Right kidney (tissue), 1 donor: ENCODE data around the gene PMP22.
"Not testable (repeated sequence)": the region's sequence is repeated elsewhere in the genome, so short reads cannot be mapped to it uniquely, and the experiment has no call there.

Source experiments
- DNase-seq: peaks from one replicate; pipeline ENCODE4 v3.0.0-alpha.2; 2016

Gene PMP22

GRCh38 chr17:15216481-15216880 is 48.6 kb downstream of the PMP22 start:
- DNase-seq: no peak

DNA sequence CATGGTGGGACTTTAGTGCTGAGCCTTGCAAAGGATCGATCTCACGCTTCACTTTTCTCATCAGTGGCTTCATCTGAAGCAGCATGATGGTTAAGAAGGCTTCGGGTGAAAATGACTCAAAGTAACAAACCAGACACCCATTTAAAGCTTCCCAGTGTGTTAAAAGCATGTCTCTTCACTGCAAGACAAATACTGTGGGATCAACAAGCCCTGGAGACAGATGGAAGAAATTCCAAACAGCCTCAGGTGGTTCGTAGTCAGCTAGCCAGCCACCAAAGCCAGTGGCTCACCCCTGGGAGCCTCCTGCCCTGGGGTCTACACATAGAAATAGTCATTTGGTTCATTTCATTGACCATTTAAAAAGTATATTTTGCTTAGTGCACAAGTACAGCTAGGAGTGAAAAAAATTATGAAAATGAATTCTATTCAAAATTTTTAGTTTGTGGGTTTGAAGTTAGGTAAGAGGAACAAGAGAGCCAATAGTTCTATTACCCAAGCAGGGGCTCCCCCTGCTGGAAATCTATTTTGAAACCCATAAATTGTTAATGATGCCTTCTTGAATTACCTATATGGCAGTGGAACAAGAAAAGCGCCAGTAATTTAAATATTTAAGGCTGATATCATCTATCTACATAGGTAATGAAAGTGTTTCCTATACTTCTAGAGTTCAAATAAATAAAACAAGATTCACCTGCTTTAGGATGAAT is 51.6 kb downstream of the PMP22 start:
- no peak for DNase-seq

DNA sequence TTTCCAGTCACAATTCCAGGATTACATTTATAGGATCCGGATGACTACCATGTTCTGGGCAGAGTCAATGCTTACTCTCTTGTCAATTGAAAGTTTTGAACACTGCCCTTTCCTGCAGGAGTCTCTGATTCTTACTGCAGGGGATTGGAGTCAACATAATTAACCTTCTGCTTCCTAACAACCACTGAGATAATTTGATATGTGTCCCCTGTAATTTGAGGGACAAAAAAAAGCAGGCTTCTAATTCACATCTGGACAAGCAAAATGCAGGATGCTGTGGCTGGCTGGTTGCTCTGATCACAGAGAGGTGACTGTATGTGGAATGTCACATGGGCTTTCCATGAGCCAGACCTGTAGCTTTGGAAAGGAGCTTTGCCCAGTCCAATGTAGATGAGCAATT is 54.9 kb downstream of the PMP22 start:
- no peak for DNase-seq

DNA sequence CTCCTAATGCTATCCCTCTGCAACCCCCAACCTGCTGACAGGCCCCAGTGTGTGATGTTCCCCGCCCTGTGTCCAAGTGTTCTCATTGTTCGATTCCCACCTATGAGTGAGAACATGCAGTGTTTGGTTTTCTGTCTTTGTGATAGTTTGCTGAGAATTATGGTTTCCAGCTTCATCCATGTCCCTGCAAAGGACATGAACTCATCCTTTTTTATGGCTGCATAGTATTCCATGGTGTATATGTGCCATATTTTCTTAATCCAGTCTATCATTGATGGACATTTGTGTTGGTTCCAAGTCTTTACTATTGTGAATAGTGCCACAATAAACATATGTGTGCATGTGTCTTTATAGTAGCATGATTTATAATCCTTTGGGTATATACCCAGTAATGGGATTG is 62.1 kb downstream of the PMP22 start:
- not testable (repeated sequence) for DNase-seq

GRCh38 chr17:15200574-15200973 is 64.6 kb downstream of the PMP22 start:
- DNase-seq: not testable (repeated sequence)

DNA sequence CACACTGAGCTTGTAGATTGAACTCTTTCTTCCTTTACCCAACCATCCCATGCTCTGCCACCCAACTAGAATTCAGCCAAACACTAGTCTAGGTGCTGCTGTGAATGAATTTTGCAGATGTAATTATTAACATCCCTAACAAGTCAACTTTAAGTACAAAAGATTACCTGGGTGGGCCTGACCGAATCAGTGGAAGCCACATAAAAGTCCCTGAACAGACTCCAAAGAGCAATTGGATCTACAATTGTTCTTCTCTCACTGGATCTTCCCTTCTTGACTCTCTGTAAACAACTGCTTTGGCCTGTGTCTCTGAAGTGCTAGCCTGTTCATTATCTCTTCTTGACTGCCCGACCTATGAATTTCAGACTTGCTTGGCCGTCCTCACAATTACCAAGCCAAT is 67.9 kb downstream of the PMP22 start:
- DNase-seq: no peak

GRCh38 chr17:15194859-15195277 is 70.3 kb downstream of the PMP22 start:
- DNase-seq: no peak

GRCh38 chr17:15185625-15185991 is 79.5 kb downstream of the PMP22 start:
- DNase-seq: no peak

- no peak for DNase-seq
These were observed 80.1 kb downstream of the PMP22 start for GRCh38 chr17:15184872-15185624.

- no peak for DNase-seq
These were observed 83.3 kb downstream of the PMP22 start for GRCh38 chr17:15181816-15182215.

GRCh38 chr17:15181333-15181732 is 83.8 kb downstream of the PMP22 start:
- DNase-seq: no peak

DNA sequence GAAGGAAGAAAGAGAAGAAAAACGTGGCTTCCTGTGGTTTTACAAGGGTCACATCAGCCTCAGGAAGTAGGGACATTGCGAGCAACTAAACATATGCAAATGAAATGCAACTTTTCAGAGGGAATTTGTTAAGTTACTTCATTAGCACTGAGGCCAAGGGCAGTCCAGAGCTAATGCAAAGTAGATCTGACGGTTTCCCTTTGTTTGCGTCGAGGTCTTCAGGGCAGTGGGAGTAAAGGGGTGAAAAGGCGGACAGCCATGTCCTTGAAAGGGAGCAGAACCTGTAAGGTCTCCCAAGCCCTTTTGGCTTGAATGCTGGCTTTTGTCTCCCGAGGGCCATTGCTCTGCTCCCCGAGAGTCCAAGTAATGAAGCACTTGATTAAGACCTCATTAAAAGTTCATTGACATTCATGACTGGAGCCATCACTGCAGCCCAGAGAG is 85.0 kb downstream of the PMP22 start:
- no peak for DNase-seq
